Amniotic stem cell (primary cell): ENCODE measurements around the gene MARCHF10.
"Not testable (repeated sequence)": the region's sequence is repeated elsewhere in the genome, so short reads cannot be mapped to it uniquely, and the experiment has no call there.

Source experiments
- DNase-seq: peaks from one replicate; lab custom pipeline; 2025; lab: John Stamatoyannopoulos, UW

Gene MARCHF10, protein sequence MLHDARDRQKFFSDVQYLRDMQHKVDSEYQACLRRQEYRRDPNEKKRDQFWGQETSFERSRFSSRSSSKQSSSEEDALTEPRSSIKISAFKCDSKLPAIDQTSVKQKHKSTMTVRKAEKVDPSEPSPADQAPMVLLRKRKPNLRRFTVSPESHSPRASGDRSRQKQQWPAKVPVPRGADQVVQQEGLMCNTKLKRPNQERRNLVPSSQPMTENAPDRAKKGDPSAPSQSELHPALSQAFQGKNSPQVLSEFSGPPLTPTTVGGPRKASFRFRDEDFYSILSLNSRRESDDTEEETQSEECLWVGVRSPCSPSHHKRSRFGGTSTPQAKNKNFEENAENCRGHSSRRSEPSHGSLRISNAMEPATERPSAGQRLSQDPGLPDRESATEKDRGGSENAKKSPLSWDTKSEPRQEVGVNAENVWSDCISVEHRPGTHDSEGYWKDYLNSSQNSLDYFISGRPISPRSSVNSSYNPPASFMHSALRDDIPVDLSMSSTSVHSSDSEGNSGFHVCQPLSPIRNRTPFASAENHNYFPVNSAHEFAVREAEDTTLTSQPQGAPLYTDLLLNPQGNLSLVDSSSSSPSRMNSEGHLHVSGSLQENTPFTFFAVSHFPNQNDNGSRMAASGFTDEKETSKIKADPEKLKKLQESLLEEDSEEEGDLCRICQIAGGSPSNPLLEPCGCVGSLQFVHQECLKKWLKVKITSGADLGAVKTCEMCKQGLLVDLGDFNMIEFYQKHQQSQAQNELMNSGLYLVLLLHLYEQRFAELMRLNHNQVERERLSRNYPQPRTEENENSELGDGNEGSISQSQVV

GRCh38 chr17:62807812-62808575 is at the start of gene MARCHF10:
MARCHF10 (minus strand) TSS chr17:62808314; CDS start chr17:62801735, 6,579 bp downstream.
- no peak for DNase-seq

- no peak for DNase-seq
Observed at GRCh38 chr17:62857526-62857925, 49.4 kb upstream of the MARCHF10 start.

GRCh38 chr17:62856594-62856993 is 48.5 kb upstream of the MARCHF10 start:
- DNase-seq, result no peak

DNA sequence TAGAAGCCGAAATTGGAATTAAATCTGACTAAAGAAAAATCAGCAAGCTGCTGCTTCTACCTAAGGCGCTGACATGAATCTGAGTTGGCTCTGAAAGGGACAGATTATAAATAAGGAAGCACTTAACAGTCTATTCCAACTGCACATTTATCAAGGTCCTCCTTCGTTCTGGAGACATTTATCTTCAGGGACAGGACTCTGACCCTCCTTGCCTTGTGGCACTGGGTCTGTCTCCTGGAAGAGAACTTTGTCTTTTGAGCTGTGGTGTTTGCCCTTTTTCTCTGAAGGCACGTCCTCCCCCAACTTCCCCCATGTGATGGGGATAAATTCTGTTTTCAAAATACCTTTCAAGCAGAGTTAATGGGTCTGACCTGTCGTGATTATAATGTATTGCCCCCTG is 47.0 kb upstream of the MARCHF10 start:
- no peak for DNase-seq

DNA sequence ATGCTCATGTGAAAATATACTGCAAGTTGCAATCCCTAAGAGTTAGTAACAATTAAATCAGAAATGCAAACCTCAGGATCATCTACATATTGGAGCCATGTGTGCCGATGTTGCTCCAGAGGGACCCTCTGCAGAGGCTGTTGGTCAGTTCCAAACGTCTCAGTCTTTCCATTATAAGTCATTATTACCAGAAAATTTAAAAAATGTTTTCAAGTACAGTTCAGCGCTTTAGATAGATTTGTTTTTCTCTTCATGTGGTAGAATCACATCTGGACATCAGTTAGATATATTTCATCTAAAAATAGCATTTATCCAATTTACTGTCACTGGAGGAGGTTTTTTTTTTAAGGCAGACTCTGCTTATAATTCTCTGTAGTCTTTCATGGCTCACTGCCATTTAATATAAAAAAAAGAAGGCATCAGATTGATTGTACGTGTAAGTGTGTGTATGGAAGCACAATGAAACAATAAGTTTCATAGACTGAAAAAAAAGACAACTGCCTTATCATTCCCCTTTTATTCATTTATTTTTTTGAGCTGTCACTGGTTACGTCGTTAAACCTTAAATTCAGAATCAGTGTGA is 46.1 kb upstream of the MARCHF10 start:
- DNase-seq, result no peak

- DNase-seq, result no peak
Observed at GRCh38 chr17:62852195-62852594, 44.1 kb upstream of the MARCHF10 start.

- DNase-seq, result not testable (repeated sequence)
Observed at GRCh38 chr17:62849591-62850415, 41.7 kb upstream of the MARCHF10 start.

- no peak for DNase-seq
Observed at GRCh38 chr17:62848334-62848733, 40.2 kb upstream of the MARCHF10 start.

- DNase-seq, result no peak
Observed at GRCh38 chr17:62847426-62847825, 39.3 kb upstream of the MARCHF10 start.

- no peak for DNase-seq
Observed at GRCh38 chr17:62840871-62841270, 32.8 kb upstream of the MARCHF10 start.

- not testable (repeated sequence) for DNase-seq
Observed at GRCh38 chr17:62833816-62834215, 25.7 kb upstream of the MARCHF10 start.

- no peak for DNase-seq
Observed at GRCh38 chr17:62832405-62832804, 24.3 kb upstream of the MARCHF10 start.

- not testable (repeated sequence) for DNase-seq
Observed at GRCh38 chr17:62831066-62831465, 23.0 kb upstream of the MARCHF10 start.

GRCh38 chr17:62827746-62828485 is 19.8 kb upstream of the MARCHF10 start:
- no peak for DNase-seq

DNA sequence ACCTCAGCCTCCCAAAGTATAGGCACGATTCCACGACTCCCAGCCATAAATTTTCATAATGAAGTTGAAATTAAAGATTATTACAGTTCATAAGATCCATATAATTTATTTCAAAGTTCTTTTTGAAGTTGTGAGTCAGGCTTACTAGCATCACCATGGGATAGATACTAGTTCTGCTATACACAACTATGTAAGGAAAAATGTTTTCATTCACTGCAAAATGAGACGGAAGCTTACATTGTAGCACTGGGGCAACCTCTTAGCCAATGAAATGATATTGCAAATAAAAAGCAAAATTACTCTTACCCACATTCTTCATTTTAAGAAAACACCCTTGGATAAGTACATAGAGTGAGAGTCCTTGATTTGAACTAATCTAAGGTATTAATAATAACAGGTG is 18.8 kb upstream of the MARCHF10 start:
- DNase-seq, result no peak

GRCh38 chr17:62825182-62825581 is 17.1 kb upstream of the MARCHF10 start:
- DNase-seq, result no peak

DNA sequence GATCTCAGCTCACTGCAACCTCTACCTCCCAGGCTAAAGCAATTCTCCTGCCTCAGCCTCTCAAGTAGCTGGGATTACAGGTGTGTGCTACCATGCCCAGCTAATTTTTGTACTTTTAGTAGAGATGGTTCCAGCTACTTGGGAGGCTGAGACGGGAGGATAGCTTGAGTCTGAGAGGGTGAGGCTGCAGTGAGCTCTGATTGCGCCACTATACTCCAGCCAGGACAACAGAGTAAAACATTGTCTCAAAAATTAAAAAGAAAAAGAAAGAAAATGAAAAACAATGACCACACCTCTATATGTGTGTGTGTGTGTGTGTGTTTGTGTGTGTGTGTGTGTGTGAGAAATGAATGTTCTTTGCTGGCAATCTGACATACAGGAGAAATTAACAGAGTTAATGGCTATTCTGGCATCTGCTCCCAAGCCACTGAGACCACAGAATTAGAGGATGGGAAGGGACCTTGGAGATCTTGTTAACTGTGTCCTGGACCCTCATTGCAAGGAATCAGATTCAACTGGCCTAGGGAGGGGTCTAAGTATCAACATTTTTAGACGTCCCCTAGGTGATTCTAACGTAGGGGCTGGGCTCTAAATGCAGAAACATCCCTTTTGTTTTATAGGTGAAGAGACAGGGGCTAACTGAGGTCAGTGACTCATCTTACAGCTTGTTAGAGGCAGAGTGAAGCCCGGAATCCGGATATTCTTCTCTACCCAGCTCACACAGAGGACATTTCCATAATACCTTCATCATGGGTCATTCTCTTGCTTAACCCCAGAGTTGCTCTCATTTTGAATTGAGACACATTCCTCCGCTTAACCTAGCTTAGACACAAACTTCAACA is 16.4 kb upstream of the MARCHF10 start:
- no peak for DNase-seq

DNA sequence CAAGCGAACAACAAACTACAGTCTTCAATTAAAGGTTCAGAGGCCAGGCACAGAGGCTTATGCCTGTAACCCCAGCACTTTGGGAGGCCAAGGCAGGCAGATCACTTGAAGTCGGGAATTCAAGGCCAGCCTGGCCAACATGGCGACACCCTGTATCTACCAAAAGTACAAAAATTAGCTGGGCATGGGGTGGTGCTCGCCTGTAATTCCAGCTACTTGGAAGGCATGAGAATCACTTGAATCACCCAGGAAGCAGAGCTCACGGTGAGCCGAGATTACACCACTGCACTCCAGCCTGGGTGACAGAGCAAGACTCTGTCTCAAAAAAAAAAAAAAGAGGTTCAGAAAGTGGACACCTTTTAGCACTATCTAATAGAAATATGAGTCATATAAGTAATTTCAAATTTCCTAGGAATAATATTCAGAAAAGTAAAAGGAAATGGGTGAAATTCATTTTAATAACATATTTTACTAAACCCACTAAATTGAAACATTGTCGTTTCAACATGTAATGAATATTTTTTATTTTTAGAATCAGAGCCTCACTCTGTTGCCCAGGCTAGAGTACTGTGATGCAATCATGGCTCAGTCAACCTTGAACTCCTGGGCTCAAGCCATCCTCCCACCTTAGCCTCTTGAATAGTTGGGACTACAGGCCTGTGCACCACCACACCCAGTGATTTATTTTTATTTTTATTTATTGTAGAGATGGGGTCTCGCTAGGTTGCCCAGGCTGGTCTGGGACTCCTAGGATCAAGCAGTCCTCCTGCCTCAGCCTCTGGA is 15.2 kb upstream of the MARCHF10 start:
- DNase-seq, result no peak
